Measurements from ENCODE around the gene ACTL7A. TPM values are rescaled to one million over a fixed set of nuclear protein-coding genes. Genes with fewer than 3 reads are reported as not detected.

Gene ACTL7A
- total RNA-seq, 2 experiments from 2014 or later, result not detected

DNA sequence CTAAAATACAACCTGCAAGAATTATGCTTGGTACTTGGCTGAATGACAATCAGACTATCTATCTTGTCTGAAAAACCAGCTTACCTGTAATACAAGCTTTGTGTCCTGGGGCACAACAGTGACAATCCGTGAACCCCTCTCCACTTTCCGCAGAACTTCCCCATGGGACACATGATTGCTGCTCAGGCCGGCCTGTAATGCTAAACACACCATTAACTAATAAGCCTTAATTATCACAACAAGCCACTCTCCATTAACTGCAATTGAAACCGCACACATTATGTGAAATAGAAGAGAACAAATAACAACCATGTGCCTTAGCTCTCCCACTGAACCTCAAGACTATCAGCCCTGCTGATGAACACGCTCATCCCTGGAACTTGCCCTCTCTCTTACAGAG lies 38.1 kb downstream of the ACTL7A start:
- no peaks in the 10 kb centered on the region for H3K27me3 ChIP-seq (ENCODE audit: control insufficient read depth in 1 of 2, insufficient read depth in 2 of 2, low read length in 2 of 2)
- ChIA-PET POLR2A (no interaction called here), CTCF (no interaction called here)
- no peak overlapping the region for H3K27ac ChIP-seq (ENCODE audit: low read depth in 1 of 2, low read length in 2 of 2)
- H3K27ac Mint-ChIP-seq, result no peak overlapping the region
- TF ChIP-seq, protein P1, sequence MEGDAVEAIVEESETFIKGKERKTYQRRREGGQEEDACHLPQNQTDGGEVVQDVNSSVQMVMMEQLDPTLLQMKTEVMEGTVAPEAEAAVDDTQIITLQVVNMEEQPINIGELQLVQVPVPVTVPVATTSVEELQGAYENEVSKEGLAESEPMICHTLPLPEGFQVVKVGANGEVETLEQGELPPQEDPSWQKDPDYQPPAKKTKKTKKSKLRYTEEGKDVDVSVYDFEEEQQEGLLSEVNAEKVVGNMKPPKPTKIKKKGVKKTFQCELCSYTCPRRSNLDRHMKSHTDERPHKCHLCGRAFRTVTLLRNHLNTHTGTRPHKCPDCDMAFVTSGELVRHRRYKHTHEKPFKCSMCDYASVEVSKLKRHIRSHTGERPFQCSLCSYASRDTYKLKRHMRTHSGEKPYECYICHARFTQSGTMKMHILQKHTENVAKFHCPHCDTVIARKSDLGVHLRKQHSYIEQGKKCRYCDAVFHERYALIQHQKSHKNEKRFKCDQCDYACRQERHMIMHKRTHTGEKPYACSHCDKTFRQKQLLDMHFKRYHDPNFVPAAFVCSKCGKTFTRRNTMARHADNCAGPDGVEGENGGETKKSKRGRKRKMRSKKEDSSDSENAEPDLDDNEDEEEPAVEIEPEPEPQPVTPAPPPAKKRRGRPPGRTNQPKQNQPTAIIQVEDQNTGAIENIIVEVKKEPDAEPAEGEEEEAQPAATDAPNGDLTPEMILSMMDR (IDR thresholded peaks at IDR 0.05), result no peak
- ATAC-seq (ENCODE audit: poor library complexity) (no peak), DNase-seq (no peak)
- no peaks in the 10 kb centered on the region for H3K9me3 ChIP-seq (ENCODE audit: control insufficient read depth in 1 of 2, insufficient read depth in 1 of 2, low read length in 2 of 2)
- H3K4me3 ChIP-seq (ENCODE audit: low read length), result no peak overlapping the region
- intact Hi-C loops (cut with DNase I, micrococcal nuclease), result loop anchor here in 1 of 2 experiments (5.0 kb wide), 1 partner anchor 52 kb away; no protein-coding TSS in a partner anchor
- H3K4me1 ChIP-seq (ENCODE audit: insufficient read depth, low read length), result no peaks in the 10 kb centered on the region
- no peak overlapping the region for H3K4me3 Mint-ChIP-seq
- H3K27me3 Mint-ChIP-seq, result no peaks in the 10 kb centered on the region
- H3K4me1 Mint-ChIP-seq (ENCODE audit: low read depth), result no peaks in the 10 kb centered on the region
- H3K36me3 Mint-ChIP-seq (ENCODE audit: low read depth), result peaks cover 96% of the 10 kb centered on the region
- H3K9me3 Mint-ChIP-seq, result no peaks in the 10 kb centered on the region
- H3K36me3 ChIP-seq (ENCODE audit: insufficient read depth, low read length), result peaks cover 78% of the 10 kb centered on the region

DNA sequence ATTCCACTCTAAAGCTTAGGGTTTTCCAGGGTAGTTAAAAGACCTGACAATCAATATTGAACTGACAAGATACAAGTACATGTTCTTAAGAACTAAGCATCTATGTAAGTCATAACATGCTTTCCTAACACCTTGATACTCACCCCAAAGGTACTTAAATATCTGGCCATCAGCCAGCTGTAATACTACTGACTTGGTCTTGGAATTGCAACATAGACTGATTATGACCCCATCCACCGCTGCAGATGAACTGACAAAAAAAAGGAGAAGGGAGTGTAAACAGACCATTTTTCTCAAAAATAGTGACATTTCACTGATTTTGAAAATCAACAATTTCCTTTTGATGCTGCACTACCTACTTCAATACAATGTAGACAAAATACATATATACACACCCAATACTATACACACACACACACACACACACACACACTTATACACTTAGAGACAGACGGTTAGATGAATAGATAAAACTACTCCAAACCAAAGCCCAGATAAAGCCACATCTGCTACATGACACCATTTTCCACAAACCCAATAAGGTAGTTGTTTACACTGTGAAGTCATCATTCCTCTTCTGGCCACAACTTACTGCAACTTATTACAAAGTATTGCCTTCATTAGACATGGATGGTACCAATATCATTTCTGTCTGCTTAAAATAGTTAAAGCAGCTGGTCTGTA lies 41.5 kb downstream of the ACTL7A start:
- H3K4me3 Mint-ChIP-seq, result no peak overlapping the region
- no peak overlapping the region for H3K27ac Mint-ChIP-seq
- POLR2A ChIA-PET, result no interaction called here
- no peaks in the 10 kb centered on the region for H3K27me3 ChIP-seq (ENCODE audit: control insufficient read depth in 1 of 2, insufficient read depth in 2 of 2, low read length in 2 of 2)
- H3K9me3 Mint-ChIP-seq, result no peaks in the 10 kb centered on the region
- ATAC-seq (ENCODE audit: poor library complexity) (no peak), DNase-seq (no peak)
- no peak overlapping the region for H3K4me3 ChIP-seq (ENCODE audit: low read length)
- H3K9me3 ChIP-seq (ENCODE audit: control insufficient read depth in 1 of 2, insufficient read depth in 1 of 2, low read length in 2 of 2), result no peaks in the 10 kb centered on the region
- peaks cover 96% of the 10 kb centered on the region for H3K36me3 Mint-ChIP-seq (ENCODE audit: low read depth)
- H3K4me1 ChIP-seq (ENCODE audit: insufficient read depth, low read length), result no peaks in the 10 kb centered on the region
- TF ChIP-seq, protein P1 (IDR thresholded peaks at IDR 0.05), result no peak
- H3K36me3 ChIP-seq (ENCODE audit: insufficient read depth, low read length), result peaks cover 79% of the 10 kb centered on the region
- intact Hi-C loops (cut with DNase I, micrococcal nuclease), result loop anchor here in 1 of 2 experiments (5.0 kb wide), 1 partner anchor 49 kb away; no protein-coding TSS in a partner anchor
- CTCF ChIA-PET, result interaction anchor here (1.6 kb wide), 1 partner anchor 11 kb away, joined by 4 read pairs; no protein-coding TSS in a partner anchor
- H3K27me3 Mint-ChIP-seq, result no peaks in the 10 kb centered on the region
- no peaks in the 10 kb centered on the region for H3K4me1 Mint-ChIP-seq (ENCODE audit: low read depth)
- no peak overlapping the region for H3K27ac ChIP-seq (ENCODE audit: low read depth in 1 of 2, low read length in 2 of 2)

DNA sequence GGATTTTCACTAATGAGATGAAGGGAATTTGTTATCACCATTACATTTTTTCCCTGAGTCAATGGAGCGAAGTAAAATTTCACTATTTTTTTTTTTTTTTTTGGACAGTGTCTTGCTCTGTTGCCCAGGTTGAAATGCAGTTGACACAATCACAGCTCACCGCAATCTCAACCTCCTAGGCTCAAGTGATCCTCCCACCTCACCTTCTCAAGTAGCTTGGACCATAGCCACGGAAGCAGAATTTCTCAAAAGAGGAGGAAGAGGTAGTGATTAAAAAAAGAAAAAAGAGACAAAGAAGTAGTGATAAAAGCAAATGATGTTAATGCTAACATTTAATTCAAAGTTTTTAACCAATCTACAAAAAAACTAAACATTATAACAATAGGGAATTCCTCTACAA lies 42.1 kb downstream of the ACTL7A start:
- H3K9me3 Mint-ChIP-seq, result no peaks in the 10 kb centered on the region
- DNase-seq (no peak), ATAC-seq (ENCODE audit: poor library complexity) (no peak)
- no peaks in the 10 kb centered on the region for H3K4me1 Mint-ChIP-seq (ENCODE audit: low read depth)
- H3K36me3 ChIP-seq (ENCODE audit: insufficient read depth, low read length), result peaks cover 79% of the 10 kb centered on the region
- no peak overlapping the region for H3K27ac ChIP-seq (ENCODE audit: low read depth in 1 of 2, low read length in 2 of 2)
- H3K27ac Mint-ChIP-seq, result no peak overlapping the region
- intact Hi-C loops (cut with DNase I, micrococcal nuclease), result loop anchor here in 1 of 2 experiments (5.0 kb wide), 1 partner anchor 48 kb away; no protein-coding TSS in a partner anchor
- no peaks in the 10 kb centered on the region for H3K4me1 ChIP-seq (ENCODE audit: insufficient read depth, low read length)
- H3K4me3 Mint-ChIP-seq, result no peak overlapping the region
- peaks cover 96% of the 10 kb centered on the region for H3K36me3 Mint-ChIP-seq (ENCODE audit: low read depth)
- CTCF ChIA-PET, result interaction anchor here (0.7 to 1.6 kb wide), 2 partner anchors 11 to 50 kb away, joined by 4 to 5 read pairs; no protein-coding TSS in a partner anchor
- H3K27me3 Mint-ChIP-seq, result no peaks in the 10 kb centered on the region
- H3K27me3 ChIP-seq (ENCODE audit: control insufficient read depth in 1 of 2, insufficient read depth in 2 of 2, low read length in 2 of 2), result no peaks in the 10 kb centered on the region
- POLR2A ChIA-PET, result interaction anchor here (0.7 kb wide), 1 partner anchor 30 kb away, joined by 4 read pairs; the partner anchor contains the start of gene ABITRAM
- H3K4me3 ChIP-seq (ENCODE audit: low read length), result no peak overlapping the region
- H3K9me3 ChIP-seq (ENCODE audit: control insufficient read depth in 1 of 2, insufficient read depth in 1 of 2, low read length in 2 of 2), result no peaks in the 10 kb centered on the region
- TF ChIP-seq, protein P1 (IDR thresholded peaks at IDR 0.05), result no peak

Measured in CD4-positive, alpha-beta T cell (primary cell).